HepG2 (cell line): ENCODE results near the gene SAPCD2. TPM values are rescaled to one million over a fixed set of nuclear protein-coding genes. Genes with fewer than 3 reads are reported as not detected.

Experiments
- CHD2 ChIP-seq: IDR thresholded peaks from 2 replicates; pipeline ENCODE4 v1.6.1; 2011; ENCODE audit warnings: low read depth, low read length, improper control_type of control experiment
- FOXK2 ChIP-seq: fragments of 450-650 bp; IDR thresholded peaks from 2 replicates; pipeline ENCODE4 v1.6.1; 2016
- ISL2 ChIP-seq: sonication (generic); formaldehyde crosslinking; IDR thresholded peaks from 2 replicates; pipeline ENCODE4 v1.5.0; 2020; ENCODE audit warnings: missing genetic modification reagents
- KDM5A ChIP-seq: fragments of 200-600 bp; sonication (generic); IDR thresholded peaks from 2 replicates; pipeline ENCODE4 v1.7.0; 2018; ENCODE audit warnings: antibody characterized with exemption, mild to moderate bottlenecking, low read length, borderline replicate concordance
- MAZ ChIP-seq, 2 experiments: sonication (generic) in 1 of 2; formaldehyde crosslinking in 1 of 2; IDR thresholded peaks; 2 replicates each; pipeline versions ENCODE4 v1.5.0 to v1.6.1; 2012 to 2020; ENCODE audit warnings: low read depth in 2 of 2, mild to moderate bottlenecking in 2 of 2, borderline replicate concordance in 1 of 2, improper control_type of control experiment in 1 of 2, low read length in 1 of 2, missing genetic modification reagents in 1 of 2, moderate library complexity in 1 of 2
- SALL2 ChIP-seq: sonication (generic); formaldehyde crosslinking; IDR thresholded peaks from 2 replicates; pipeline ENCODE4 v1.8.1; 2023; ENCODE audit warnings: mild to moderate bottlenecking, missing genetic modification reagents, inconsistent platforms
- SKI ChIP-seq: fragments of 450-650 bp; IDR thresholded peaks from one replicate; pipeline ENCODE4 v1.6.1; 2018; ENCODE audit warnings: mild to moderate bottlenecking; ENCODE audit not compliant: partially characterized antibody
- TAF1 ChIP-seq: sonication (generic); formaldehyde crosslinking; IDR thresholded peaks from 2 replicates; pipeline ENCODE4 v1.4.0; 2020; ENCODE audit warnings: missing genetic modification reagents
- ZBTB38 ChIP-seq: sonication (generic); formaldehyde crosslinking; IDR thresholded peaks from 2 replicates; pipeline ENCODE4 v1.5.1; 2020; ENCODE audit warnings: mild to moderate bottlenecking, missing genetic modification reagents
- ZFP36L1 ChIP-seq: sonication (generic); formaldehyde crosslinking; IDR thresholded peaks from 2 replicates; pipeline ENCODE4 v1.8.0; 2022; ENCODE audit warnings: mild to moderate bottlenecking, missing genetic modification reagents, moderate library complexity
- ZNF143 ChIP-seq: sonication (generic); formaldehyde crosslinking; IDR thresholded peaks from 2 replicates; pipeline ENCODE4 v1.4.0; 2020; ENCODE audit warnings: missing genetic modification reagents
- ZNF264 ChIP-seq: sonication (generic); formaldehyde crosslinking; IDR thresholded peaks from 2 replicates; pipeline ENCODE4 v1.4.0; 2020; ENCODE audit warnings: missing genetic modification reagents
- ZNF333 ChIP-seq: sonication (generic); formaldehyde crosslinking; IDR thresholded peaks from 2 replicates; pipeline ENCODE4 v1.4.0; 2020; ENCODE audit warnings: mild to moderate bottlenecking, missing genetic modification reagents, borderline replicate concordance
- ZNF451 ChIP-seq: sonication (generic); formaldehyde crosslinking; IDR thresholded peaks from 2 replicates; pipeline ENCODE4 v1.5.0; 2020; ENCODE audit warnings: mild to moderate bottlenecking, missing genetic modification reagents
- ZNF510 ChIP-seq: sonication (generic); formaldehyde crosslinking; IDR thresholded peaks from 2 replicates; pipeline ENCODE4 v1.4.0; 2020; ENCODE audit warnings: low read depth, mild to moderate bottlenecking, missing genetic modification reagents
- ZNF703 ChIP-seq: sonication (generic); formaldehyde crosslinking; IDR thresholded peaks from 2 replicates; pipeline ENCODE4 v1.5.1; 2020; ENCODE audit warnings: missing genetic modification reagents, mild to moderate bottlenecking, moderate library complexity, borderline replicate concordance
- polyA plus RNA-seq, 8 experiments: library from polyadenylated mRNA; depleted of rRNA in 3 of 8; stranded (reverse) in 7 of 8; unstranded in 1 of 8; fragments of >200 nt; fragmentation: Illumina TruSeq in 4 of 8; extraction: Trizol in 4 of 8; gene quantifications; 2 replicates each; pipeline versions ENCODE4 v1.2.1 to v1.2.3, GENCODE V29; 2011 to 2016; ENCODE audit warnings: low read depth in 4 of 8, missing spikeins in 1 of 8, mixed read lengths in 1 of 8; ENCODE audit not compliant: insufficient read depth in 1 of 8
- total RNA-seq, 5 experiments: library from RNA; depleted of rRNA; stranded (reverse); fragments of >200 nt; fragmentation: Illumina TruSeq; extraction: Trizol; gene quantifications; 2 replicates each; pipeline ENCODE4 v1.2.3, GENCODE V29; 2016; ENCODE audit warnings: low read depth in 1 of 5
- TF ChIP-seq, protein P1 (sequence below): IDR thresholded peaks from 2 replicates; pipeline ENCODE4 v1.6.1; 2016; ENCODE audit warnings: missing biosample characterization, missing genetic modification reagents, low read depth
- TF ChIP-seq, protein P2 (sequence below): IDR thresholded peaks from 2 replicates; pipeline ENCODE4 v1.6.1; 2016; ENCODE audit warnings: low read depth, control low read depth
- TF ChIP-seq, protein P3 (sequence below): sonication (generic); formaldehyde crosslinking; IDR thresholded peaks from 2 replicates; pipeline ENCODE4 v1.5.0; 2020; ENCODE audit warnings: missing genetic modification reagents
- TF ChIP-seq, protein P4 (sequence below), 2 experiments: sonication (generic) in 1 of 2; formaldehyde crosslinking in 1 of 2; IDR thresholded peaks; 2 replicates each; pipeline versions ENCODE4 v1.5.1 to v1.6.1; 2011 to 2020; ENCODE audit warnings: borderline replicate concordance in 1 of 2, low read depth in 1 of 2, low read length in 1 of 2, mild to moderate bottlenecking in 1 of 2, missing genetic modification reagents in 1 of 2, moderate library complexity in 1 of 2
- TF ChIP-seq, protein P5 (sequence below): IDR thresholded peaks from 2 replicates; pipeline ENCODE4 v1.6.1; 2016; ENCODE audit warnings: low read depth, borderline replicate concordance

The SAPCD2 gene
- total and polyA plus RNA-seq, 2 of the 13 experiments (the other 11 are each of a cell fraction or from before 2014, with no cell fraction given) = 21.9 to 42.8 TPM

DNA sequence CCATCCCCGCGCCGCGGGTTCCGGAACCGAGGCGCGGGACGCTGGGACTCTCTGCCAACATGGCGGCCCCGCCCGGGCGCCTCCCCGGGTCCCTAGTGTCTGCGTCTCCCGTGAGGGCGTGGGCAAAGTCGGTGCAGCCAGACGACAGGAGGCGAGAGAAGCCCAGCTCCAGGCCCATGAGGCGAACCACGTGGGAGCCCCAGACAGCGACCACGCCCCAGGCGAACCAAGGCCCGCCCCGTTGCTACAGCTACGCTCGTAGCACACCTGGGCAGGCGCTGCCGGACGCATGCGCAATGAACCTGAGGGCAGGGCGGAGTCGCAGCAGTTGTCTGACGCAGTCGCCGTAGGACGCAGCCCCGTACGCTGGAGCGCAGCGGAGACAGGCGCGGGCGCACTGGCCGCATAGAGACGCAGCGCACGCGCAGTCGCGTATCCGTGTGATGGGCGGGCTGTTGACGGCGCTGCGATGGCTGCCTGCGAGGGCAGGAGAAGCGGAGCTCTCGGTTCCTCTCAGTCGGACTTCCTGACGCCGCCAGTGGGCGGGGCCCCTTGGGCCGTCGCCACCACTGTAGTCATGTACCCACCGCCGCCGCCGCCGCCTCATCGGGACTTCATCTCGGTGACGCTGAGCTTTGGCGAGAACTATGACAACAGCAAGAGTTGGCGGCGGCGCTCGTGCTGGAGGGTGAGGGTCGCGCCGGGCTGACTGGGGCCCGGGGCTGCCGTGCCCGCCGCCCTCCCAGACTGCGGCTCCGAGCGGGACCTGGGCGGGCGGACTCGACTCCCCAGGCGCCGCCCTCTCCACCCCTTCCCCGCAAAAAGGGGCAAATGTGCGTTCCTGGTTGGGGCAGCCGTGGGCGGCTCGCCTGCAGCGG, 16.4 kb upstream of the SAPCD2 start, which contains the start of gene MAN1B1 (continued):
- no peak for TF ChIP-seq ZNF510
- TF ChIP-seq TAF1 = peak; percentile 94
- 0 out of 2 replicates have a peak, but pooled peaks have one; percentile 28 for TF ChIP-seq ZNF143 (CRISPR knock-in tag)
- peak; percentile 48; the same call in 1 of the 2 replicates for TF ChIP-seq ZNF451
- peak; percentile 87 for TF ChIP-seq FOXK2
- TF ChIP-seq ZFP36L1 (CRISPR knock-in tag) = 0 out of 2 replicates have a peak, but pooled peaks have one; percentile 71
- 0 out of 2 replicates have a peak, but pooled peaks have one; percentile 8 for TF ChIP-seq ZNF333
- TF ChIP-seq, protein P1, sequence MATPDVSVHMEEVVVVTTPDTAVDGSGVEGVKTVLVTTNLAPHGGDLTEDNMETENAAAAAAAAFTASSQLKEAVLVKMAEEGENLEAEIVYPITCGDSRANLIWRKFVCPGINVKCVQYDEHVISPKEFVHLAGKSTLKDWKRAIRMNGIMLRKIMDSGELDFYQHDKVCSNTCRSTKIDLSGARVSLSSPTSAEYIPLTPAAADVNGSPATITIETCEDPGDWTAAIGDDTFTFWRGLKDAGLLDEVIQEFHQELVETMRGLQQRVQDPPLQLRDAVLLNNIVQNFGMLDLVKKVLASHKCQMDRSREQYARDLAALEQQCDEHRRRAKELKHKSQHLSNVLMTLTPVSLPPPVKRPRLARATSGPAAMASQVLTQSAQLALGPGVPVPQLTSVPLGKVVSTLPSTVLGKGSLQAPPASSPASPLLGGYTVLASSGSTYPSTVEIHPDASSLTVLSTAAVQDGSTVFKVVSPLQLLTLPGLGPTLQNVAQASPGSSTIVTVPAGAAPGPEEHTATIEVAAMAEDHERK (CRISPR knock-in tag) = peak; percentile 94
- TF ChIP-seq, protein P2, sequence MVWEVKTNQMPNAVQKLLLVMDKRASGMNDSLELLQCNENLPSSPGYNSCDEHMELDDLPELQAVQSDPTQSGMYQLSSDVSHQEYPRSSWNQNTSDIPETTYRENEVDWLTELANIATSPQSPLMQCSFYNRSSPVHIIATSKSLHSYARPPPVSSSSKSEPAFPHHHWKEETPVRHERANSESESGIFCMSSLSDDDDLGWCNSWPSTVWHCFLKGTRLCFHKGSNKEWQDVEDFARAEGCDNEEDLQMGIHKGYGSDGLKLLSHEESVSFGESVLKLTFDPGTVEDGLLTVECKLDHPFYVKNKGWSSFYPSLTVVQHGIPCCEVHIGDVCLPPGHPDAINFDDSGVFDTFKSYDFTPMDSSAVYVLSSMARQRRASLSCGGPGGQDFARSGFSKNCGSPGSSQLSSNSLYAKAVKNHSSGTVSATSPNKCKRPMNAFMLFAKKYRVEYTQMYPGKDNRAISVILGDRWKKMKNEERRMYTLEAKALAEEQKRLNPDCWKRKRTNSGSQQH (CRISPR knock-in tag) = peak; percentile 45
- TF ChIP-seq SKI = peak; percentile 48
- no peak; the same call in 1 of the 2 replicates for TF ChIP-seq ZBTB38 (CRISPR knock-in tag)
- TF ChIP-seq KDM5A = peak; percentile 44; the same call in 1 of the 2 replicates
- peak; percentile 77 for TF ChIP-seq SALL2 (CRISPR knock-in tag)
- TF ChIP-seq CHD2 = peak; percentile 20; the same call in 1 of the 2 replicates
- peak; percentile 8; the same call in 1 of the 2 replicates for TF ChIP-seq ZNF703 (CRISPR knock-in tag)
- TF ChIP-seq ISL2 (CRISPR knock-in tag) = 0 out of 2 replicates have a peak, but pooled peaks have one; percentile 8
- TF ChIP-seq, protein P3, sequence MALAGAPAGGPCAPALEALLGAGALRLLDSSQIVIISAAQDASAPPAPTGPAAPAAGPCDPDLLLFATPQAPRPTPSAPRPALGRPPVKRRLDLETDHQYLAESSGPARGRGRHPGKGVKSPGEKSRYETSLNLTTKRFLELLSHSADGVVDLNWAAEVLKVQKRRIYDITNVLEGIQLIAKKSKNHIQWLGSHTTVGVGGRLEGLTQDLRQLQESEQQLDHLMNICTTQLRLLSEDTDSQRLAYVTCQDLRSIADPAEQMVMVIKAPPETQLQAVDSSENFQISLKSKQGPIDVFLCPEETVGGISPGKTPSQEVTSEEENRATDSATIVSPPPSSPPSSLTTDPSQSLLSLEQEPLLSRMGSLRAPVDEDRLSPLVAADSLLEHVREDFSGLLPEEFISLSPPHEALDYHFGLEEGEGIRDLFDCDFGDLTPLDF (CRISPR knock-in tag) = peak; percentile 86
- TF ChIP-seq, protein P4, sequence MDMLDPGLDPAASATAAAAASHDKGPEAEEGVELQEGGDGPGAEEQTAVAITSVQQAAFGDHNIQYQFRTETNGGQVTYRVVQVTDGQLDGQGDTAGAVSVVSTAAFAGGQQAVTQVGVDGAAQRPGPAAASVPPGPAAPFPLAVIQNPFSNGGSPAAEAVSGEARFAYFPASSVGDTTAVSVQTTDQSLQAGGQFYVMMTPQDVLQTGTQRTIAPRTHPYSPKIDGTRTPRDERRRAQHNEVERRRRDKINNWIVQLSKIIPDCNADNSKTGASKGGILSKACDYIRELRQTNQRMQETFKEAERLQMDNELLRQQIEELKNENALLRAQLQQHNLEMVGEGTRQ (IDR thresholded peaks at IDR 0.05; ENCODE audit: low read depth, low read length) = peak; percentile 76
- TF ChIP-seq, protein P4 (CRISPR knock-in tag; IDR thresholded peaks at IDR 0.05; ENCODE audit: borderline replicate concordance) = peak; percentile 85
- TF ChIP-seq, protein P5, sequence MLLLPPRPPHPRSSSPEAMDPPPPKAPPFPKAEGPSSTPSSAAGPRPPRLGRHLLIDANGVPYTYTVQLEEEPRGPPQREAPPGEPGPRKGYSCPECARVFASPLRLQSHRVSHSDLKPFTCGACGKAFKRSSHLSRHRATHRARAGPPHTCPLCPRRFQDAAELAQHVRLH = peak; percentile 82; the same call in 1 of the 2 replicates
- no peak for TF ChIP-seq ZNF264 (CRISPR knock-in tag)
- TF ChIP-seq MAZ (IDR thresholded peaks at IDR 0.05; ENCODE audit: borderline replicate concordance, low read depth, low read length) = 0 out of 2 replicates have a peak, but pooled peaks have one; percentile 5
- TF ChIP-seq MAZ (CRISPR knock-in tag; IDR thresholded peaks at IDR 0.05; ENCODE audit: low read depth) = peak; percentile 78
